ENCODE data around the gene NCR3LG1. TPM values are rescaled to one million over a fixed set of nuclear protein-coding genes. Genes with fewer than 3 reads are reported as not detected.
"Not testable (repeated sequence)": the region's sequence is repeated elsewhere in the genome, so short reads cannot be mapped to it uniquely, and the experiment has no call there.

NCR3LG1 gene
- total and polyA plus RNA-seq, 2 experiments from 2014 or later: 0.83 to 1.3 TPM

- no peaks in the 10 kb centered on the region for H3K36me3 ChIP-seq (ENCODE audit: low read depth)
- no peak overlapping the region for H2AFZ ChIP-seq
- H3K79me2 ChIP-seq (ENCODE audit: insufficient read depth): no peaks in the 10 kb centered on the region
- H3K4me2 ChIP-seq (ENCODE audit: unreplicated experiment): no peak overlapping the region
- no peak overlapping the region for H3K27ac ChIP-seq
- H3F3A ChIP-seq (ENCODE audit: insufficient read depth): no peaks in the 10 kb centered on the region
- in situ Hi-C loops (cut with MboI): no loop called here
- no peak for TF ChIP-seq EZH2 (IDR thresholded peaks at IDR 0.05; ENCODE audit: insufficient read depth, poor library complexity, severe bottlenecking)
- peaks cover 19% of the 10 kb centered on the region for H3K27me3 ChIP-seq (replicated peaks; ENCODE audit: insufficient read depth)
- H3K9me2 ChIP-seq (ENCODE audit: insufficient read depth): no peaks in the 10 kb centered on the region
- H3K9ac ChIP-seq: no peak overlapping the region
- H4K20me1 ChIP-seq (ENCODE audit: insufficient read depth): no peaks in the 10 kb centered on the region
- H3K4me1 ChIP-seq (ENCODE audit: insufficient read depth): no peaks in the 10 kb centered on the region
- no peak overlapping the region for H3K4me3 ChIP-seq
- H3K9me3 ChIP-seq (ENCODE audit: low read depth): no peaks in the 10 kb centered on the region
- no peak for DNase-seq
- 19 to 22% methylated on average over 2 of the region's 2 CpGs for WGBS, 2 experiments (ENCODE audit: low coverage in 1 of 2, low lambda C conversion rate in 2 of 2, missing lambda C conversion rate in 2 of 2)
These were observed 67.0 kb downstream of the NCR3LG1 start for GRCh38 chr11:17418444-17419081.

GRCh38 chr11:17421781-17422180 is 70.2 kb downstream of the NCR3LG1 start:
- no peaks in the 10 kb centered on the region for H4K20me1 ChIP-seq (ENCODE audit: insufficient read depth)
- no peaks in the 10 kb centered on the region for H3K79me2 ChIP-seq (ENCODE audit: insufficient read depth)
- H3K27ac ChIP-seq: no peak overlapping the region
- H3K4me2 ChIP-seq (ENCODE audit: unreplicated experiment): no peak overlapping the region
- no peak for DNase-seq
- no peak overlapping the region for H3K9ac ChIP-seq
- H3K9me3 ChIP-seq (ENCODE audit: low read depth): no peaks in the 10 kb centered on the region
- H3K27me3 ChIP-seq (replicated peaks; ENCODE audit: insufficient read depth): peaks cover 19% of the 10 kb centered on the region
- H3F3A ChIP-seq (ENCODE audit: insufficient read depth): no peaks in the 10 kb centered on the region
- H3K36me3 ChIP-seq (ENCODE audit: low read depth): no peaks in the 10 kb centered on the region
- H3K4me1 ChIP-seq (ENCODE audit: insufficient read depth): no peaks in the 10 kb centered on the region
- H3K4me3 ChIP-seq: no peak overlapping the region
- TF ChIP-seq EZH2phosphoT487 (IDR thresholded peaks at IDR 0.05; ENCODE audit: insufficient read depth, low read depth) (no peak), EZH2 (IDR thresholded peaks at IDR 0.05; ENCODE audit: insufficient read depth, poor library complexity, severe bottlenecking) (no peak)
- no peaks in the 10 kb centered on the region for H3K9me2 ChIP-seq (ENCODE audit: insufficient read depth)
- 23% methylated on average over 4 of the region's 4 CpGs for WGBS, 2 experiments (ENCODE audit: low coverage in 1 of 2, low lambda C conversion rate in 2 of 2, missing lambda C conversion rate in 2 of 2)
- no peak overlapping the region for H2AFZ ChIP-seq
- in situ Hi-C loops (cut with MboI): no loop called here

GRCh38 chr11:17423533-17424310 is 72.1 kb downstream of the NCR3LG1 start:
- 53 to 57% methylated on average over 11 of the region's 11 CpGs for WGBS, 2 experiments (ENCODE audit: low coverage in 1 of 2, low lambda C conversion rate in 2 of 2, missing lambda C conversion rate in 2 of 2)

GRCh38 chr11:17426233-17426632 is 74.6 kb downstream of the NCR3LG1 start:
- H3K9me2 ChIP-seq (ENCODE audit: insufficient read depth); H3K4me3 ChIP-seq; H3K36me3 ChIP-seq (ENCODE audit: low read depth); in situ Hi-C loops (cut with MboI); H3K79me2 ChIP-seq (ENCODE audit: insufficient read depth); H4K20me1 ChIP-seq (ENCODE audit: insufficient read depth); DNase-seq; H2AFZ ChIP-seq; H3K27me3 ChIP-seq (replicated peaks; ENCODE audit: insufficient read depth); H3K9me3 ChIP-seq (ENCODE audit: low read depth); H3F3A ChIP-seq (ENCODE audit: insufficient read depth); H3K27ac ChIP-seq; H3K9ac ChIP-seq; H3K4me2 ChIP-seq (ENCODE audit: unreplicated experiment); H3K4me1 ChIP-seq (ENCODE audit: insufficient read depth): not testable (repeated sequence)
- 36 to 38% methylated on average over 5 of the region's 5 CpGs for WGBS, 2 experiments (ENCODE audit: low coverage in 1 of 2, low lambda C conversion rate in 2 of 2, missing lambda C conversion rate in 2 of 2)

More at GRCh38 chr11:17423533-17424310, 72.1 kb downstream of the NCR3LG1 start:
- Histone ChIP-seq H3K4me3 (no peak overlapping the region), H3K9ac (no peak overlapping the region), H3K9me3 (ENCODE audit: low read depth) (no peaks in the 10 kb centered on the region), H2AFZ (no peak overlapping the region), H3K4me2 (ENCODE audit: unreplicated experiment) (no peak overlapping the region), H3K4me1 (ENCODE audit: insufficient read depth) (no peaks in the 10 kb centered on the region), H3K27me3 (replicated peaks; ENCODE audit: insufficient read depth) (peaks cover 14% of the 10 kb centered on the region), H3K79me2 (ENCODE audit: insufficient read depth) (no peaks in the 10 kb centered on the region), H3K27ac (no peak overlapping the region), H4K20me1 (ENCODE audit: insufficient read depth) (no peaks in the 10 kb centered on the region), H3K9me2 (ENCODE audit: insufficient read depth) (no peaks in the 10 kb centered on the region), H3F3A (ENCODE audit: insufficient read depth) (no peaks in the 10 kb centered on the region), H3K36me3 (ENCODE audit: low read depth) (no peaks in the 10 kb centered on the region)
- in situ Hi-C loops (cut with MboI): no loop called here
- TF ChIP-seq EZH2 (IDR thresholded peaks at IDR 0.05; ENCODE audit: insufficient read depth, poor library complexity, severe bottlenecking) (no peak), EZH2phosphoT487 (IDR thresholded peaks at IDR 0.05; ENCODE audit: insufficient read depth, low read depth) (no peak)
- no peak for DNase-seq

Other genes with a start within 250 kb of the NCR3LG1 start
- 25.7 and 31.8 TPM in 2 replicates for gene PIK3C2A, start 143.8 kb upstream of the NCR3LG1 start, total RNA-seq (2014; rRNA removed; shearing (Covaris generic))
- 14.2 and 14.5 TPM in 2 replicates for gene PIK3C2A, start 143.8 kb upstream of the NCR3LG1 start, polyA plus RNA-seq (2016; fragmentation: Nextera tagmentation; extraction: Ambion mirVana)
- gene NUCB2, start 75.1 kb upstream of the NCR3LG1 start, total RNA-seq (2014; rRNA removed; shearing (Covaris generic)): 71.5 and 95.0 TPM in 2 replicates
- 232 and 246 TPM in 2 replicates for gene NUCB2, start 75.1 kb upstream of the NCR3LG1 start, polyA plus RNA-seq (2016; fragmentation: Nextera tagmentation; extraction: Ambion mirVana)
- gene KCNJ11, start 36.9 kb downstream of the NCR3LG1 start, total RNA-seq (2014; rRNA removed; shearing (Covaris generic)): not detected in 2 replicates
- not detected in 2 replicates for gene KCNJ11, start 36.9 kb downstream of the NCR3LG1 start, polyA plus RNA-seq (2016; fragmentation: Nextera tagmentation; extraction: Ambion mirVana)
- not detected in 2 replicates for gene ABCC8, start 125.0 kb downstream of the NCR3LG1 start, total RNA-seq (2014; rRNA removed; shearing (Covaris generic))
- not detected in 2 replicates for gene ABCC8, start 125.0 kb downstream of the NCR3LG1 start, polyA plus RNA-seq (2016; fragmentation: Nextera tagmentation; extraction: Ambion mirVana)
- not detected in 2 replicates for gene USH1C, start 192.6 kb downstream of the NCR3LG1 start, total RNA-seq (2014; rRNA removed; shearing (Covaris generic))
- gene USH1C, start 192.6 kb downstream of the NCR3LG1 start, polyA plus RNA-seq (2016; fragmentation: Nextera tagmentation; extraction: Ambion mirVana): not detected in 2 replicates
- gene OTOG, start 195.5 kb downstream of the NCR3LG1 start, total RNA-seq (2014; rRNA removed; shearing (Covaris generic)): not detected in 2 replicates
- not detected in 2 replicates for gene OTOG, start 195.5 kb downstream of the NCR3LG1 start, polyA plus RNA-seq (2016; fragmentation: Nextera tagmentation; extraction: Ambion mirVana)

Measured in GM23248 (cell line).